NCI-H460 (cell line): ENCODE results near the gene OR52B4. TPM values are rescaled to one million over a fixed set of nuclear protein-coding genes. Genes with fewer than 3 reads are reported as not detected.
A peak's percentile ranks its signal among the peaks of the same experiment; 100 is the strongest.
"Not testable (repeated sequence)": the region's sequence is repeated elsewhere in the genome, so short reads cannot be mapped to it uniquely, and the experiment has no call there.

ENCODE experiments used
- DNase-seq: peaks from one replicate; pipeline ENCODE4 v3.0.0-alpha.2; 2016; ENCODE audit warnings: low read depth; ENCODE audit errors: extremely low read depth
- polyA plus RNA-seq: library from polyadenylated mRNA; depleted of rRNA; stranded (reverse); fragments of >200 nt; gene quantifications from 2 replicates; pipeline ENCODE4 v1.2.3, GENCODE V29; 2014; cell fraction: nucleus; rRNA removed
- total RNA-seq: library from RNA; depleted of rRNA; stranded (reverse); fragments of >200 nt; shearing (Covaris generic); gene quantifications from 2 replicates; pipeline ENCODE4 v1.2.3, GENCODE V29; 2014; rRNA removed

OR52B4 gene
- total RNA-seq, result not detected in 2 replicates
- polyA plus RNA-seq, result not detected in 2 replicates

- no peak for DNase-seq
Measured at GRCh38 chr11:4368286-4368685, at the start of gene OR52B4. Gene OR52B4, minus strand, starts transcription at chr11:4368386. Its CDS starts 91 bp downstream, at chr11:4368295.

DNA sequence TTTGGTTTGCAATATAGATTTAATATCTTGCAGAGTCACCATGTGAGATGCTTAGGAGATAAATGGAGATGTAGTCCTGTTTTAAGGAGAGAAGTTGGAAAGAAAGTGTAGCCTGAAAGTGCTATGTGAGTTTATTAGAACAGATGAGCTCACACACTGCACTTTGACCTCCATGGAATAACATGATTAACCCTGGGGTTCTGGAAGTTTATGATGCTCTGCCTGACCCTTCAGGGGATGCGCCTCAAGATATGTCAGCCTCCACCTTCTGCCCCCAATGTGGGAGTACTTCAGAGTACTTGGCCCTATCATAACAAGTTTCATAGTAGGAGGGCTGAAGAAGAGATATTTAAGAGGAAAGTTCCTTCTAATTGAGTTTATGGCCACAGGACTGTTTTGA, 48.6 kb upstream of the OR52B4 start:
- DNase-seq, result no peak

- no peak for DNase-seq
Measured at GRCh38 chr11:4416306-4416705, 48.1 kb upstream of the OR52B4 start.

GRCh38 chr11:4406206-4406605, 38.0 kb upstream of the OR52B4 start:
- not testable (repeated sequence) for DNase-seq

- no peak for DNase-seq
Measured at GRCh38 chr11:4393858-4394223, 25.7 kb upstream of the OR52B4 start.

DNA sequence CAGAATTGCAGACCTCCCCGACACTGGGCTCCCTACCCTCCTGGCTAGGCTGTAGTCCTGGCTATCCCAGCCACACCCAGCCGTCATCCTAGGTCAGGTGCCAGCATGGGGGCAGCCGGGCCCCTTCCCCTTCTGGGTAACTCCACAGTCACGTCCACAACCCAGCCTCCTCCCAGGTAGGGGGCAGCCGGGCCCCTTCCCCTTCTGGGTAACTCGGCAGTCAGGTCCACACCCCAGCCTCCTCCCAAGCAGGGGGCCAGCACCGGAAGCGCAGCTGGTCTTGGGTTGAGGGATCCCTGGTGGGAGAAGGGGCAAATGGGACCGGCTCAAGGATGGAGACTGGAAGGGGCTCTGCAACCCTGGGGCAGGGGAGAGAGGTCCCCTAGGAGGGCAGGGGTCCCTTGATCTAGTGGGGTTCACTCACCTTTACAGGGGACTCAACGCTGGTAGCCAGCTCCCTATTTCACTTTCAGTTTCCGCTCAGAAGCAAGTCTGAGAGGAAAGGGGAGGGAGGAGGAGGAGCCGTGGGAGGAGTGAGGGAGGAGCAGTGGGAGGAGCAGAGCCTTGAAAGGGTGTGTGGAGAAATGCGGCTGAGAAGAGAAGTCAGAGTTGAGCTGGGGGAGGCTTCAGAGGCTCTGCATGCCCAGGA, 25.1 kb upstream of the OR52B4 start, which contains the start of gene TRIM21:
Gene TRIM21 (minus strand): TSS at position 494 of the 649 bp plus-strand sequence. CDS start 3,293 bp downstream, outside the sequence.
- peak; percentile 80 for DNase-seq

DNA sequence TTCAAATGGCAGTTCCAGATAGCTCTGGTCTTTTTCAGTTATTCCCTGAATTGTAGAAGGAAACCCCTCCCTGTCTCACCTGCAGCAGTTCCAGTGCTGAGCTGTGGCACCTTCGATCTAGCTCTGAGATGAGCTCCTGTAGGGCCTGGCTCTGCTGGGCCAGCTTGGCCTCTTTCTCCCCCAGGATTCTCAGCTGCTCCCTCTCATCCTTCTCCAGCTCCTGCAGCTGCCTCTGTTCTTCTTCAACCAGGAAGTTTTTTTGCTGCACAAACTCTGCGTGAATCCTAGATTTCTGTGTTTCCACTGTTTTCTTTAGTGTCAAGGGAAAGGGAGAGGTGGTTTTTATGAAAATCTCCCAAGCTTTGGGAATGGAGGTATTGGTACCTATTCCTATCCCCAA, 20.0 kb upstream of the OR52B4 start:
- DNase-seq, result no peak

- no peak for DNase-seq
Measured at GRCh38 chr11:4385978-4386740, 18.0 kb upstream of the OR52B4 start.

GRCh38 chr11:4381901-4382300, 13.7 kb upstream of the OR52B4 start:
- no peak for DNase-seq

- DNase-seq, result no peak
Measured at GRCh38 chr11:4375431-4376140, 7.4 kb upstream of the OR52B4 start.

DNA sequence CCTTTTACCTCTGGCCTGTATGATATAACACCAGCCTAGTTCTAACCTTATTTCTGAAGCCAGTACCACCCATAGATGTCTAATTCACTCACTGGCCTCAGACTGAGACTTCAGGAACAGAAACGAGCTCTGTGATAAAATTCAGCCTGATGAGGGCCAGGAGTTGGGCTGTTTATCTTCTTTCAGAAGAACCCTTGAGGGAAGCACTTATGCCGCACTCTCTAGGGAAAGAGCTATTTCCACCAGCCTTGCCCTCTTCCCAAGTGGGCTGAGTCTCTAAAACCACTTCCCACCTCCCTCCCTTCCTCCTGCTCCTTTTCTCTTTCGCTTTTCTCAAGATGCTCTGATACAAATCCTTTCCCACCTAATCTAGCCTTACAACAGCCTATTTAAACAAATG, 2.0 kb upstream of the OR52B4 start:
- no peak for DNase-seq

GRCh38 chr11:4348142-4348541, 20.0 kb downstream of the OR52B4 start:
- DNase-seq, result not testable (repeated sequence)

- DNase-seq, result not testable (repeated sequence)
Measured at GRCh38 chr11:4345366-4345765, 22.8 kb downstream of the OR52B4 start.

DNA sequence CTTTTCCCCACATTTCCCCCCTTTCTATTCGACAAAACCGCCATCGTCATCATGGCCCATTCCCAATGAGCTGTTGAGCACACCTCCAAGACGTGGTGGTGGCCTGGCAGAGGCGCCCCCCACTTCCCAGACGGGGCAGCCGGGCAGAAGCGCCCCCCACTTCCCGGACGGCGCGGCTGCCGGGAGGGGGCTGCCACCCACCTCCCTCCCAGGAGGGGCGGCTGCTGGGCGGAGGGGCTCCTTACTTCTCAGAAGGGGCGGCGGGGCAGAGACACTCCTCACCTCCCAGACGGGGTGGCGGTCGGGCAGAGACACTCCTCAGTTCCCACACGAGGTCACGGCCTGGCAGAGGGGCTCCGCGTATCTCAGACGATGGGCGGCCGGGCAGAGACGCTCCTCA, 33.8 kb downstream of the OR52B4 start:
- not testable (repeated sequence) for DNase-seq

Other genes starting within 250 kb of the OR52B4 start
- 8.0 and 12.4 TPM in 2 replicates for gene TRIM21, start 25.3 kb upstream of the OR52B4 start, total RNA-seq
- gene OR52K2, start 80.9 kb upstream of the OR52B4 start, total RNA-seq, result not detected in 2 replicates
- gene OR52K1, start 114.3 kb upstream of the OR52B4 start, total RNA-seq, result not detected in 2 replicates
- not detected in 2 replicates for gene OR52M1, start 176.8 kb upstream of the OR52B4 start, total RNA-seq
- gene OR52I2, start 213.4 kb upstream of the OR52B4 start, total RNA-seq, result not detected in 2 replicates
- not detected in 2 replicates for gene OR52I1, start 225.7 kb upstream of the OR52B4 start, total RNA-seq
- gene TRIM68, start 239.8 kb upstream of the OR52B4 start, total RNA-seq, result 4.3 and 6.1 TPM in 2 replicates